ENCODE data around the gene SLX4. TPM values are rescaled to one million over a fixed set of nuclear protein-coding genes. Genes with fewer than 3 reads are reported as not detected.

The SLX4 gene
- total RNA-seq, 1 experiment from 2014 or later: 7.0 TPM

- no peak overlapping the region for H3K4me2 ChIP-seq (ENCODE audit: low read length)
- no peaks in the 10 kb centered on the region for H3K4me1 ChIP-seq (ENCODE audit: control insufficient read depth in 1 of 2, insufficient read depth in 2 of 2, low read length in 2 of 2)
- intact Hi-C loops (cut with micrococcal nuclease): no loop called here
- H3K9me3 ChIP-seq (ENCODE audit: control insufficient read depth in 1 of 2, insufficient read depth in 1 of 2, low read depth in 1 of 2, low read length in 2 of 2): peaks cover 0 to 7% of the 10 kb centered on the region in 2 experiments; a peak in 1 of 4 replicates
- TF ChIP-seq EGR1 (IDR thresholded peaks at IDR 0.05; ENCODE audit: low read depth) (no peak), SRF (IDR thresholded peaks at IDR 0.05; ENCODE audit: low read depth) (no peak), FOSL1 (IDR thresholded peaks at IDR 0.05; ENCODE audit: low read depth) (no peak), ZNF274 (IDR thresholded peaks at IDR 0.05; ENCODE audit: low read depth, low read length) (no peak), EZH2phosphoT487 (IDR thresholded peaks at IDR 0.05; ENCODE audit: borderline replicate concordance) (no peak), ZFX (IDR thresholded peaks at IDR 0.05) (no peak)
- H3K27me3 ChIP-seq (ENCODE audit: insufficient read depth, low read length): no peaks in the 10 kb centered on the region
- RAD21 ChIA-PET (ENCODE audit: low non-redundant PET in 1 of 2, low total read pairs in 2 of 2, uncharacterized antibody in 2 of 2, unreplicated experiment in 2 of 2): no interaction called here
- no peaks in the 10 kb centered on the region for H3K9me2 ChIP-seq (ENCODE audit: insufficient read depth)
- H2AFZ ChIP-seq (ENCODE audit: low read depth, low read length, poor library complexity, severe bottlenecking): no peak overlapping the region
- no peak for DNase-seq (ENCODE audit: low read depth, low spot score)
- H3K36me3 ChIP-seq (ENCODE audit: control insufficient read depth in 1 of 2, insufficient read depth in 2 of 2, low read length in 2 of 2): peaks cover 0 to 28% of the 10 kb centered on the region in 2 experiments; a peak in 1 of 4 replicates
- POLR2A ChIA-PET: no interaction called here
- ATAC-seq: no peak
- no peaks in the 10 kb centered on the region for H4K20me1 ChIP-seq (ENCODE audit: insufficient read depth)
- no peak overlapping the region for H3K27ac ChIP-seq (ENCODE audit: low read depth, low read length)
- no peak overlapping the region for H3K4me3 ChIP-seq (replicated peaks in 1 of 2; ENCODE audit: low read depth in 1 of 2, low read length in 2 of 2)
- H3K79me2 ChIP-seq (ENCODE audit: insufficient read depth, low read length): no peaks in the 10 kb centered on the region
- no TSS peak for BruUV-seq (replicated peaks)
- no peak overlapping the region for H3K9ac ChIP-seq (ENCODE audit: low read length)
- CTCF ChIA-PET: no interaction called here
Observed at GRCh38 chr16:3598236-3598635, 13.2 kb downstream of the SLX4 start.

GRCh38 chr16:3597676-3598075 lies 13.7 kb downstream of the SLX4 start:
- no peak for ATAC-seq
- CTCF ChIA-PET: no interaction called here
- RAD21 ChIA-PET (ENCODE audit: low non-redundant PET in 1 of 2, low total read pairs in 2 of 2, uncharacterized antibody in 2 of 2, unreplicated experiment in 2 of 2): no interaction called here
- TF ChIP-seq ZBTB33 (IDR thresholded peaks at IDR 0.05; ENCODE audit: extremely low read depth, insufficient replicate concordance, low read length): no peak
- TF ChIP-seq SP1 (IDR thresholded peaks at IDR 0.05; ENCODE audit: low read depth): no peak
- TF ChIP-seq REST (IDR thresholded peaks at IDR 0.05; ENCODE audit: low read depth): no peak
- TF ChIP-seq ZNF274 (IDR thresholded peaks at IDR 0.05; ENCODE audit: low read depth, low read length): no peak
- TF ChIP-seq POLR2AphosphoS5 (IDR thresholded peaks at IDR 0.05; ENCODE audit: low read depth, low read length): no peak
- no peak for TF ChIP-seq CTCF (IDR thresholded peaks at IDR 0.05 in 2 of 3, conservative IDR thresholded peaks at IDR 0.05 in 1 of 3; ENCODE audit: borderline replicate concordance in 1 of 3, insufficient read depth in 1 of 3, low read depth in 2 of 3, low read length in 2 of 3)
- no peak for TF ChIP-seq YY1 (IDR thresholded peaks at IDR 0.05; ENCODE audit: extremely low read depth, insufficient replicate concordance, low read depth, low read length)
- TF ChIP-seq TCF7L2 (IDR thresholded peaks at IDR 0.05; ENCODE audit: borderline replicate concordance, extremely low read depth, insufficient read depth, insufficient read length): no peak

More at GRCh38 chr16:3597676-3598075, 13.7 kb downstream of the SLX4 start:
- Histone ChIP-seq H3K9ac (ENCODE audit: low read length) (no peak overlapping the region), H3K36me3 (ENCODE audit: control insufficient read depth in 1 of 2, insufficient read depth in 2 of 2, low read length in 2 of 2) (peaks cover 0 to 28% of the 10 kb centered on the region in 2 experiments; a peak in 1 of 4 replicates), H3K4me2 (ENCODE audit: low read length) (no peak overlapping the region), H3K4me3 (replicated peaks in 1 of 2; ENCODE audit: low read depth in 1 of 2, low read length in 2 of 2) (no peak overlapping the region), H3K9me3 (ENCODE audit: control insufficient read depth in 1 of 2, insufficient read depth in 1 of 2, low read depth in 1 of 2, low read length in 2 of 2) (peaks cover 0 to 7% of the 10 kb centered on the region in 2 experiments; a peak in 1 of 4 replicates), H3K27me3 (ENCODE audit: insufficient read depth, low read length) (no peaks in the 10 kb centered on the region), H3K27ac (ENCODE audit: low read depth, low read length) (no peak overlapping the region), H3K4me1 (ENCODE audit: control insufficient read depth in 1 of 2, insufficient read depth in 2 of 2, low read length in 2 of 2) (no peaks in the 10 kb centered on the region), H3K9me2 (ENCODE audit: insufficient read depth) (no peaks in the 10 kb centered on the region), H4K20me1 (ENCODE audit: insufficient read depth) (no peaks in the 10 kb centered on the region), H3K79me2 (ENCODE audit: insufficient read depth, low read length) (no peaks in the 10 kb centered on the region), H2AFZ (ENCODE audit: low read depth, low read length, poor library complexity, severe bottlenecking) (no peak overlapping the region)
- POLR2A ChIA-PET: no interaction called here
- no TSS peak for BruUV-seq (replicated peaks)
- intact Hi-C loops (cut with micrococcal nuclease): no loop called here
- no peak for DNase-seq (ENCODE audit: low read depth, low spot score)
